Mesendoderm (in vitro differentiated cells): ENCODE results near the gene GLI2. TPM values are rescaled to one million over a fixed set of nuclear protein-coding genes. Genes with fewer than 3 reads are reported as not detected.

ENCODE experiments used
- DNase-seq: peaks from one replicate; pipeline ENCODE4 v3.0.0; 2013
- H2AK5ac ChIP-seq: 2 replicates; pipeline ENCODE4 v1.6.1; 2013; ENCODE audit warnings: low read length, inconsistent platforms
- H2BK120ac ChIP-seq: 2 replicates; pipeline ENCODE4 v1.6.1; 2013; ENCODE audit warnings: low read depth, mild to moderate bottlenecking, low read length, moderate library complexity, mixed read lengths
- H2BK15ac ChIP-seq: replicated peaks from 2 replicates; pipeline ENCODE4 v1.6.1; 2013; ENCODE audit warnings: low read depth, mild to moderate bottlenecking, moderate library complexity
- H2BK5ac ChIP-seq: 2 replicates; pipeline ENCODE4 v1.6.1; 2013; ENCODE audit warnings: low read length, inconsistent platforms
- H3K18ac ChIP-seq: 2 replicates; pipeline ENCODE4 v1.6.1; 2013; ENCODE audit warnings: mild to moderate bottlenecking, low read length, mixed read lengths
- H3K23ac ChIP-seq: one replicate; pipeline ENCODE4 v1.6.1; 2013; ENCODE audit warnings: low read length
- H3K27ac ChIP-seq: 2 replicates; pipeline ENCODE4 v1.5.1; 2013; ENCODE audit warnings: low read depth, mild to moderate bottlenecking, inconsistent platforms, low read length, moderate library complexity
- H3K27me3 ChIP-seq: 2 replicates; pipeline ENCODE4 v1.6.1; 2013; ENCODE audit warnings: low read length, control low read depth, mild to moderate bottlenecking, inconsistent platforms; ENCODE audit not compliant: insufficient read depth, poor library complexity
- H3K36me3 ChIP-seq: 2 replicates; pipeline ENCODE4 v1.6.1; 2013; ENCODE audit warnings: low read length, inconsistent platforms; ENCODE audit not compliant: control insufficient read depth, insufficient read depth
- H3K4ac ChIP-seq: one replicate; pipeline ENCODE4 v1.6.1; 2013; ENCODE audit warnings: low read depth, mild to moderate bottlenecking, low read length, moderate library complexity
- H3K4me1 ChIP-seq: 2 replicates; pipeline ENCODE4 v1.6.1; 2013; ENCODE audit warnings: low read depth, low read length, inconsistent platforms; ENCODE audit not compliant: control insufficient read depth
- H3K4me2 ChIP-seq: 2 replicates; pipeline ENCODE4 v1.6.1; 2013; ENCODE audit warnings: low read length
- H3K4me3 ChIP-seq: 2 replicates; pipeline ENCODE4 v1.5.1; 2013; ENCODE audit warnings: mild to moderate bottlenecking, low read length
- H3K56ac ChIP-seq: one replicate; pipeline ENCODE4 v1.6.1; 2013; ENCODE audit warnings: low read length
- H3K79me1 ChIP-seq: 2 replicates; pipeline ENCODE4 v1.6.1; 2013; ENCODE audit warnings: low read length, inconsistent platforms
- H3K79me2 ChIP-seq: 2 replicates; pipeline ENCODE4 v1.6.1; 2013; ENCODE audit warnings: mild to moderate bottlenecking, low read length; ENCODE audit not compliant: control insufficient read depth, insufficient read depth
- H3K9ac ChIP-seq: 2 replicates; pipeline ENCODE4 v1.6.1; 2013; ENCODE audit warnings: low read length, inconsistent platforms
- H4K5ac ChIP-seq: one replicate; pipeline ENCODE4 v1.6.1; 2013; ENCODE audit warnings: low read length
- H4K8ac ChIP-seq: one replicate; pipeline ENCODE4 v1.6.1; 2013; ENCODE audit warnings: low read depth, mild to moderate bottlenecking, control low read depth, low read length, moderate library complexity
- WGBS: extraction: QIAGEN DNeasy Blood & Tissue Kit; methylation state at CpG from one replicate; pipeline ENCODE4 v1.1.7; 2013; ENCODE audit warnings: low lambda C conversion rate, missing lambda C conversion rate; ENCODE audit not compliant: insufficient coverage; ENCODE audit errors: extremely low coverage; 5-methylcytosine and 5-hydroxymethylcytosine counted together
- polyA plus RNA-seq, 2 experiments: library from polyadenylated mRNA; stranded (reverse); fragments of 200-250 nt; gene quantifications; one replicate each; pipeline ENCODE4 v1.2.3, GENCODE V29; 2013

Gene GLI2
- polyA plus RNA-seq (2013, experiment 1 of 2): 23.2 TPM
- 23.4 TPM for polyA plus RNA-seq (2013, experiment 2 of 2)

GRCh38 chr2:120735746-120736170 is at the start of gene GLI2:
GLI2 (plus strand) TSS chr2:120735868; CDS start chr2:120797321, 61,453 bp downstream.
- DNase-seq: peak; percentile 94
- peak within 1 kb of the TSS; percentile 89 for H2BK5ac ChIP-seq
- H2BK120ac ChIP-seq: peak within 1 kb of the TSS; percentile 69
- H3K23ac ChIP-seq: peak within 1 kb of the TSS; percentile 83
- peak within 1 kb of the TSS; percentile 99 for H3K56ac ChIP-seq
- peak within 1 kb of the TSS; percentile 95 for H3K9ac ChIP-seq
- peak within 1 kb of the TSS; percentile 64 for H2BK15ac ChIP-seq
- peaks cover 5% of the 10 kb centered on the region for H3K79me1 ChIP-seq
- H3K4me1 ChIP-seq: peaks cover 16% of the 10 kb centered on the region
- H3K27me3 ChIP-seq: no peaks in the 10 kb centered on the region
- peak within 1 kb of the TSS; percentile 72 for H3K4me2 ChIP-seq
- H3K4me3 ChIP-seq: peak within 1 kb of the TSS; percentile 81
- no peaks in the 10 kb centered on the region for H3K36me3 ChIP-seq
- H3K79me2 ChIP-seq: peaks cover 18% of the 10 kb centered on the region
- peak within 1 kb of the TSS; percentile 91 for H4K8ac ChIP-seq
- no CpG with 5 or more reads among the region's 59 CpGs for WGBS
- no peak within 1 kb of the TSS for H4K5ac ChIP-seq
- H3K18ac ChIP-seq: peak within 1 kb of the TSS; percentile 99
- H2AK5ac ChIP-seq: no peak within 1 kb of the TSS
- peak within 1 kb of the TSS; percentile 76 for H3K27ac ChIP-seq
- H3K4ac ChIP-seq: peak within 1 kb of the TSS; percentile 76

GRCh38 chr2:120685974-120686297 is 49.7 kb upstream of the GLI2 start:
- H3K27me3 ChIP-seq: no peaks in the 10 kb centered on the region
- WGBS: no CpG with 5 or more reads among the region's 12 CpGs

GRCh38 chr2:120686511-120687168 is 49.0 kb upstream of the GLI2 start:
- Histone ChIP-seq H3K9ac (no peak overlapping the region), H3K18ac (no peak overlapping the region), H2BK120ac (no peak overlapping the region), H2AK5ac (no peak overlapping the region), H3K27ac (no peak overlapping the region), H3K23ac (no peak overlapping the region), H3K4me3 (no peak overlapping the region), H3K56ac (no peak overlapping the region), H3K79me1 (no peaks in the 10 kb centered on the region), H3K27me3 (no peaks in the 10 kb centered on the region), H3K79me2 (no peaks in the 10 kb centered on the region), H3K4ac (no peak overlapping the region), H4K8ac (no peak overlapping the region), H3K4me1 (no peaks in the 10 kb centered on the region), H2BK5ac (no peak overlapping the region), H3K36me3 (no peaks in the 10 kb centered on the region), H3K4me2 (no peak overlapping the region), H4K5ac (no peak overlapping the region), H2BK15ac (no peak overlapping the region)
- no CpG with 5 or more reads among the region's 16 CpGs for WGBS
- DNase-seq: no peak

More at GRCh38 chr2:120685974-120686297, 49.7 kb upstream of the GLI2 start:
- Histone ChIP-seq H3K18ac (no peak overlapping the region), H2BK5ac (no peak overlapping the region), H3K4me1 (no peaks in the 10 kb centered on the region), H3K79me1 (no peaks in the 10 kb centered on the region), H3K9ac (no peak overlapping the region), H3K4me3 (no peak overlapping the region), H3K36me3 (no peaks in the 10 kb centered on the region), H2BK15ac (no peak overlapping the region), H3K56ac (no peak overlapping the region), H3K79me2 (no peaks in the 10 kb centered on the region), H2AK5ac (no peak overlapping the region), H4K8ac (no peak overlapping the region), H3K4me2 (no peak overlapping the region), H3K4ac (no peak overlapping the region), H3K27ac (no peak overlapping the region), H3K23ac (no peak overlapping the region), H4K5ac (no peak overlapping the region), H2BK120ac (no peak overlapping the region)
- DNase-seq: no peak

GRCh38 chr2:120687210-120687609 is 48.5 kb upstream of the GLI2 start:
- no peak overlapping the region for H3K9ac ChIP-seq
- no peak overlapping the region for H3K4me2 ChIP-seq
- no peak overlapping the region for H3K18ac ChIP-seq
- H3K79me2 ChIP-seq: no peaks in the 10 kb centered on the region
- H2AK5ac ChIP-seq: no peak overlapping the region
- H3K56ac ChIP-seq: no peak overlapping the region
- no peaks in the 10 kb centered on the region for H3K27me3 ChIP-seq
- no peaks in the 10 kb centered on the region for H3K4me1 ChIP-seq
- no peak overlapping the region for H3K23ac ChIP-seq
- H4K8ac ChIP-seq: no peak overlapping the region
- H3K27ac ChIP-seq: no peak overlapping the region
- H4K5ac ChIP-seq: no peak overlapping the region
- H3K4me3 ChIP-seq: no peak overlapping the region
- DNase-seq: no peak
- H2BK5ac ChIP-seq: no peak overlapping the region
- no peak overlapping the region for H3K4ac ChIP-seq
- no peaks in the 10 kb centered on the region for H3K36me3 ChIP-seq
- no peaks in the 10 kb centered on the region for H3K79me1 ChIP-seq
- no peak overlapping the region for H2BK15ac ChIP-seq
- no peak overlapping the region for H2BK120ac ChIP-seq
- WGBS: no CpG with 5 or more reads among the region's 2 CpGs

GRCh38 chr2:120690521-120690920 is 45.1 kb upstream of the GLI2 start:
- H3K4me1 ChIP-seq: no peaks in the 10 kb centered on the region
- H3K4me2 ChIP-seq: no peak overlapping the region
- no peak overlapping the region for H2BK5ac ChIP-seq
- no peaks in the 10 kb centered on the region for H3K79me1 ChIP-seq
- no peak overlapping the region for H3K18ac ChIP-seq
- no peak overlapping the region for H3K9ac ChIP-seq
- H3K36me3 ChIP-seq: no peaks in the 10 kb centered on the region
- no CpG with 5 or more reads among the region's 11 CpGs for WGBS
- no peak overlapping the region for H3K27ac ChIP-seq
- no peak for DNase-seq
- H4K5ac ChIP-seq: no peak overlapping the region
- no peaks in the 10 kb centered on the region for H3K27me3 ChIP-seq
- no peak overlapping the region for H2BK120ac ChIP-seq
- no peak overlapping the region for H3K56ac ChIP-seq
- H4K8ac ChIP-seq: no peak overlapping the region
- no peak overlapping the region for H3K4me3 ChIP-seq
- H2AK5ac ChIP-seq: no peak overlapping the region
- no peak overlapping the region for H3K4ac ChIP-seq
- no peaks in the 10 kb centered on the region for H3K79me2 ChIP-seq
- H3K23ac ChIP-seq: no peak overlapping the region
- no peak overlapping the region for H2BK15ac ChIP-seq

GRCh38 chr2:120691410-120691809 is 44.3 kb upstream of the GLI2 start:
- WGBS: no CpG with 5 or more reads among the region's 4 CpGs
- H2BK120ac ChIP-seq: no peak overlapping the region
- no peak overlapping the region for H3K4me2 ChIP-seq
- H4K8ac ChIP-seq: no peak overlapping the region
- no peak overlapping the region for H3K18ac ChIP-seq
- no peak for DNase-seq
- H3K23ac ChIP-seq: no peak overlapping the region
- H3K79me1 ChIP-seq: no peaks in the 10 kb centered on the region
- H2BK5ac ChIP-seq: no peak overlapping the region
- H3K27me3 ChIP-seq: no peaks in the 10 kb centered on the region
- H3K27ac ChIP-seq: no peak overlapping the region
- no peak overlapping the region for H3K9ac ChIP-seq
- H3K4ac ChIP-seq: no peak overlapping the region
- H3K4me3 ChIP-seq: no peak overlapping the region
- H3K56ac ChIP-seq: no peak overlapping the region
- peaks cover 2% of the 10 kb centered on the region for H3K4me1 ChIP-seq
- H3K36me3 ChIP-seq: no peaks in the 10 kb centered on the region
- H3K79me2 ChIP-seq: no peaks in the 10 kb centered on the region
- H2BK15ac ChIP-seq: no peak overlapping the region
- no peak overlapping the region for H2AK5ac ChIP-seq
- H4K5ac ChIP-seq: no peak overlapping the region
